ENCODE measurements around the gene MT1G.

DNA sequence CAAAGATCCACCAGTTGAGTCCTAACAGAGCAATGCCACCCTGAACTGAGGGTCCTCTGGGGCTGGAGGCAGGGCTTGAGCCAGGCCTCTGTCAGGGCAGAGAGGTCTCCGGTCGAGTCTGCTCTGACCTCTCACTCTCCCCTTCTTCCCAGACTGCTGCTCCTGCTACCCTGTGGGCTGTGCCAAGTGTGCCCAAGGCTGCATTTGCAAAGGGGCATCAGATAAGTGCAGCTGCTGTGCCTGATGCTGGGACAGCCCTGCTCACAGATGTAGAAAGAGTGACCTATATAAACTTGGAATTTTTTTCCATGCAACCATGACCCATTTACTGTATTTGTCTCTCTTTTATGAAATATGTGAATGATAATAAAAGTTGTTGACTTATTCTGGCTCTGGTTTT is 18.6 kb downstream of the MT1G start:
- TF ChIP-seq CTCF (IDR thresholded peaks at IDR 0.05): no peak
- TF ChIP-seq POLR2A (IDR thresholded peaks at IDR 0.05): no peak
